DND-41 (cell line): ENCODE measurements around the gene SLC6A7.

Experiments
- ATAC-seq: fragments of 200-7000 bp; cut with Tn5 transposase; 3 replicates; pipeline ENCODE4 v1.9.1; 2021; ENCODE audit warnings: low read depth; ENCODE audit not compliant: insufficient read depth
- DNase-seq: peaks from one replicate; pipeline ENCODE4 v3.0.0-alpha.2; 2020
- H2AFZ ChIP-seq: 2 replicates; pipeline ENCODE4 v1.6.0; 2012; ENCODE audit warnings: low read depth, low read length
- H3K27ac ChIP-seq: 2 replicates; pipeline ENCODE4 v1.5.1; 2012; ENCODE audit warnings: low read length, inconsistent platforms
- H3K27me3 ChIP-seq: fragments of 200-600 bp; sonication (generic); 2 replicates; pipeline ENCODE4 v1.6.0; 2012; ENCODE audit warnings: low read length, mild to moderate bottlenecking, inconsistent platforms; ENCODE audit not compliant: insufficient read depth, poor library complexity
- H3K36me3 ChIP-seq: 2 replicates; pipeline ENCODE4 v1.5.1; 2012; ENCODE audit warnings: low read length, inconsistent platforms; ENCODE audit not compliant: insufficient read depth
- H3K4me1 ChIP-seq: 2 replicates; pipeline ENCODE4 v1.5.1; 2012; ENCODE audit warnings: mild to moderate bottlenecking, low read length; ENCODE audit not compliant: insufficient read depth
- H3K4me2 ChIP-seq: 2 replicates; pipeline ENCODE4 v1.6.0; 2012; ENCODE audit warnings: mild to moderate bottlenecking, moderate library complexity, low read length, inconsistent platforms; ENCODE audit not compliant: insufficient read depth
- H3K4me3 ChIP-seq, 2 experiments: fragments of 200-600 bp in 1 of 2; shearing (Covaris generic) in 1 of 2; 2 replicates each; pipeline ENCODE4 v1.5.1; 2012 to 2016; ENCODE audit warnings: inconsistent platforms in 2 of 2, low read length in 2 of 2, mild to moderate bottlenecking in 2 of 2, low read depth in 1 of 2, moderate library complexity in 1 of 2
- H3K79me2 ChIP-seq: 2 replicates; pipeline ENCODE4 v1.6.0; 2012; ENCODE audit warnings: low read length, inconsistent platforms; ENCODE audit not compliant: insufficient read depth
- H3K9ac ChIP-seq: 2 replicates; pipeline ENCODE4 v1.6.0; 2012; ENCODE audit warnings: low read depth, mild to moderate bottlenecking, inconsistent platforms, low read length, moderate library complexity
- H3K9me3 ChIP-seq: 2 replicates; pipeline ENCODE4 v1.5.1; 2012; ENCODE audit warnings: low read length, moderate library complexity, mild to moderate bottlenecking, inconsistent platforms; ENCODE audit not compliant: insufficient read depth, severe bottlenecking
- H4K20me1 ChIP-seq: 2 replicates; pipeline ENCODE4 v1.6.0; 2012; ENCODE audit warnings: low read length; ENCODE audit not compliant: insufficient read depth
- EZH2 ChIP-seq: IDR thresholded peaks from 3 replicates; pipeline ENCODE4 v1.6.1; 2012; ENCODE audit warnings: borderline replicate concordance, low read depth, mild to moderate bottlenecking, moderate library complexity, low read length, inconsistent platforms; ENCODE audit not compliant: severe bottlenecking
- TF ChIP-seq, protein P1 (sequence below): IDR thresholded peaks from 2 replicates; pipeline ENCODE4 v1.5.1; 2012; ENCODE audit warnings: borderline replicate concordance, low read length, moderate library complexity, mild to moderate bottlenecking; ENCODE audit not compliant: poor library complexity, severe bottlenecking; ENCODE audit errors: extremely low read depth

Gene SLC6A7

DNA sequence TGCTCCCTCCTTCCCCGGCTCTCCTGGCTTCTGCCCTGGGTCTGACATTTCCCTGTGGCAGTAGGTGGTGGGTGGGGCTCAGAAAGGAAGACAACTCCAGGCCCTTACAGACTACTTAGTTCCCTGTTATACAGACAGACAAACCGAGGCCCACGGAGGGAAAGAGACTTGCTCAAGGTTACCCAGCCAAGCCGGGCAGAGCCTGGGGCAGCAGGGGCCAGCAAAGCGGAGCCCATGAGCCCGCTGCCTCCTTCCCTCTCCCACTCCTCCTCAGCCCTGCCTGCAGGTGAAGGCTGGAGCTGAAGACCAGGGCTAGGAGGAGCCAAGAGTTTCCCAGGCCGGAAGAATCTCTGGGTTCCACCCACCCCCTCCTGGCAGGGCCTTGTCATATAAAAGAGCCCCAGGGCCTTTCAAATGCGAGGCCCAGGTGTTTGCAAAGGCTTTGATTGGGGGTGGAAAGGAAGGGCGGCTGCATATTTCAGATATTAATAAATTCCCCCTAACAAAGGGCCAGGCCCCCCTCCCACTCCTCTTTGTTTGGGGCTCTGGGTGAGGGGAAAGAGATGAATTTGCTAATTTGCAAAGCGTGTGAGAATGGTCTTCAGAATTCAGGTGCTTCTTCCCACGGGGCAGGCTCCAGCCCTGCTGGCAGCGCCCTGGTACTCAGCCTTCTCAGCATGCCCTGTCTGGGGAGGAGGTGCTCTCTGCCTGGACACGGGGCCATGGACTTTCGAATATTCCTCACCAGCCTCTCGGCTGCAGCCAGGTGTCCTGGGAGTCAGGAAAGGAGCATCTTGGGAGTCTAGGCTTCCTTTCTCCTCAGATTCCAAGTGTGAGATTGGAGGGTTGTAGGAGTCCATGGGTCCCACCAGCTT is 21.5 kb downstream of the SLC6A7 start:
- Histone ChIP-seq H3K27ac (no peak overlapping the region), H4K20me1 (no peaks in the 10 kb centered on the region), H3K36me3 (no peaks in the 10 kb centered on the region), H3K27me3 (peaks cover 17% of the 10 kb centered on the region), H3K4me1 (no peaks in the 10 kb centered on the region), H3K9me3 (no peaks in the 10 kb centered on the region), H3K4me3 (no peak overlapping the region), H2AFZ (no peak overlapping the region), H3K9ac (no peak overlapping the region), H3K79me2 (no peaks in the 10 kb centered on the region), H3K4me2 (no peak overlapping the region)
- no peak for DNase-seq
- no peak for ATAC-seq
- TF ChIP-seq, protein P1, sequence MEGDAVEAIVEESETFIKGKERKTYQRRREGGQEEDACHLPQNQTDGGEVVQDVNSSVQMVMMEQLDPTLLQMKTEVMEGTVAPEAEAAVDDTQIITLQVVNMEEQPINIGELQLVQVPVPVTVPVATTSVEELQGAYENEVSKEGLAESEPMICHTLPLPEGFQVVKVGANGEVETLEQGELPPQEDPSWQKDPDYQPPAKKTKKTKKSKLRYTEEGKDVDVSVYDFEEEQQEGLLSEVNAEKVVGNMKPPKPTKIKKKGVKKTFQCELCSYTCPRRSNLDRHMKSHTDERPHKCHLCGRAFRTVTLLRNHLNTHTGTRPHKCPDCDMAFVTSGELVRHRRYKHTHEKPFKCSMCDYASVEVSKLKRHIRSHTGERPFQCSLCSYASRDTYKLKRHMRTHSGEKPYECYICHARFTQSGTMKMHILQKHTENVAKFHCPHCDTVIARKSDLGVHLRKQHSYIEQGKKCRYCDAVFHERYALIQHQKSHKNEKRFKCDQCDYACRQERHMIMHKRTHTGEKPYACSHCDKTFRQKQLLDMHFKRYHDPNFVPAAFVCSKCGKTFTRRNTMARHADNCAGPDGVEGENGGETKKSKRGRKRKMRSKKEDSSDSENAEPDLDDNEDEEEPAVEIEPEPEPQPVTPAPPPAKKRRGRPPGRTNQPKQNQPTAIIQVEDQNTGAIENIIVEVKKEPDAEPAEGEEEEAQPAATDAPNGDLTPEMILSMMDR, result no peak
- no peak for TF ChIP-seq EZH2

DNA sequence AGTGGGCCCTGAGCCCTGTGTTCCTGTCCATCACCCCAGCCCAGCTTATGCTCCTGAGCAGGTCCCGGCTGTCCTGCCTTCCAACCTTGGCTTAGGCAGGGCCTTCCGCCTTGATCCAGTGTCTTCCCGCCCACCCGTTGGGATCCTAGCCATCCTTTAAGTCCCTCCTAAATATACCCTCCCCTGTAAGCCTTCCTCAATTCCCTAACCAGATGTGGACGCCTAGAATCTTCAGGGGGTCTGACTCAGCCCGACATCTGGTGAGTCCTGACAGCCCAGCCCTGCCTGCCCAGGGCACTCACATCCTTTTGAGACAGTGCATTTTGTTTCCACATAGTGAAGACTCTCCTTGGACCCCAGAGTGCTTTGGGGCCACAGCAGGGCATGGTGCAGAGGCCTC is 23.7 kb downstream of the SLC6A7 start:
- no peak for TF ChIP-seq EZH2
- H3K4me1 ChIP-seq, result no peaks in the 10 kb centered on the region
- ATAC-seq (no peak), DNase-seq (no peak)
- H3K36me3 ChIP-seq, result no peaks in the 10 kb centered on the region
- H3K4me3 ChIP-seq, result no peak overlapping the region
- no peak overlapping the region for H3K4me2 ChIP-seq
- no peak overlapping the region for H3K9ac ChIP-seq
- H2AFZ ChIP-seq, result no peak overlapping the region
- 0 out of 2 replicates have a peak, but pooled peaks cover 3% of the 10 kb centered on the region for H4K20me1 ChIP-seq
- no peaks in the 10 kb centered on the region for H3K79me2 ChIP-seq
- H3K27ac ChIP-seq, result no peak overlapping the region
- H3K9me3 ChIP-seq, result no peaks in the 10 kb centered on the region
- H3K27me3 ChIP-seq, result peaks cover 25% of the 10 kb centered on the region

DNA sequence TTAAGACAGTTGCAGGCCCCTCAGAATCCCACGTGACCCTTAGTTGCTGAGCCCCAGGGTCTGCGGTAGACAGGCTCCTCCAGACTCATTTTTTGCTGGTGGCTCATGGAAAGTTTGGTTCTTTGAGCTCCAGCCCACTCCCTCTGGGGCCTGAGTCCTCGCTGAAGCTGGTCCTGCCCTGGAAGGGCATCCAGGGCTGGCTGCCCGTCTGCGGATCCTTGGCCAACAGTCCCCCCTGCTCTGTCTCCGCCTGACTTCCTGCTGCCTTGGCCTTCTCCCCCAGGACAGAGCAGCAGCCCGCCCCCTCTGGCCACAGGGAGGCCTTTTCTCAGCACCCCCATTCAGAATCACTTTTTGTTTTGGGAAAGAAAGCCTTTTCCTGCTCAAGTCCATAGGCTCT is 24.4 kb downstream of the SLC6A7 start:
- no peak overlapping the region for H2AFZ ChIP-seq

More for the DNA sequence above, 24.4 kb downstream of the SLC6A7 start:
- Histone ChIP-seq H3K9me3 (no peaks in the 10 kb centered on the region), H3K36me3 (no peaks in the 10 kb centered on the region), H4K20me1 (0 out of 2 replicates have a peak, but pooled peaks cover 3% of the 10 kb centered on the region), H3K9ac (no peak overlapping the region), H3K79me2 (no peaks in the 10 kb centered on the region), H3K4me1 (no peaks in the 10 kb centered on the region), H3K27me3 (peaks cover 25% of the 10 kb centered on the region), H3K4me2 (no peak overlapping the region), H3K4me3 (no peak overlapping the region), H3K27ac (no peak overlapping the region)
- DNase-seq, result no peak
- TF ChIP-seq EZH2, result no peak
- TF ChIP-seq, protein P1, result no peak
- ATAC-seq, result no peak
